MCF 10A (cell line): Measurements from ENCODE around the gene RPE. TPM values are rescaled to one million over a fixed set of nuclear protein-coding genes. Genes with fewer than 3 reads are reported as not detected.

ENCODE experiments used
- BruUV-seq: library from RNA; stranded (reverse); fragments of 400-500 nt; replicated peaks from 2 replicates; lab custom pipeline; 2021; lab: Mats Ljungman, UMichigan
- CTCF ChIA-PET: fragments of 300-600 bp; sonication (Branson Sonifier 250); formaldehyde crosslinking; extraction: SDS; loops from one replicate; lab custom pipeline; 2021; ENCODE audit warnings: antibody characterized with exemption, inconsistent platforms; lab: Yijun Ruan, JAX
- POLR2A ChIA-PET: fragments of 300-600, 350-650 bp; sonication (Branson Sonifier 250); formaldehyde crosslinking; extraction: SDS; loops from one replicate; lab custom pipeline; 2020; ENCODE audit warnings: antibody characterized with exemption, inconsistent platforms; lab: Yijun Ruan, JAX
- DNase-seq: peaks from one replicate; pipeline ENCODE4 v3.0.0-alpha.2; 2018; ENCODE audit not compliant: unreplicated experiment
- H3K27ac Mint-ChIP-seq: one replicate; pipeline ENCODE4 v1.8.0; 2022; ENCODE audit warnings: mild to moderate bottlenecking, low read depth, mixed read lengths; ENCODE audit not compliant: unreplicated experiment
- H3K27me3 Mint-ChIP-seq: one replicate; pipeline ENCODE4 v1.8.0; 2022; ENCODE audit warnings: mixed read lengths; ENCODE audit not compliant: insufficient read depth, unreplicated experiment
- H3K36me3 Mint-ChIP-seq: one replicate; pipeline ENCODE4 v1.8.0; 2022; ENCODE audit warnings: mild to moderate bottlenecking, moderate library complexity, mixed read lengths; ENCODE audit not compliant: insufficient read depth, unreplicated experiment
- H3K4me1 Mint-ChIP-seq: one replicate; pipeline ENCODE4 v1.8.0; 2022; ENCODE audit warnings: mixed read lengths; ENCODE audit not compliant: insufficient read depth, unreplicated experiment
- H3K4me3 Mint-ChIP-seq: one replicate; pipeline ENCODE4 v1.8.0; 2022; ENCODE audit warnings: mild to moderate bottlenecking, moderate library complexity, mixed read lengths; ENCODE audit not compliant: unreplicated experiment
- H3K9me3 Mint-ChIP-seq: one replicate; pipeline ENCODE4 v1.8.0; 2022; ENCODE audit warnings: mixed read lengths; ENCODE audit not compliant: unreplicated experiment
- intact Hi-C: fragments of 100-400 bp; cut with micrococcal nuclease; formaldehyde crosslinking; loops from 2 replicates; pipeline ENCODE4 v1.14.1; 2022
- total RNA-seq: library from RNA; stranded (reverse); gene quantifications from 2 replicates; pipeline ENCODE4 v1.2.3, GENCODE V29; 2022
- TF ChIP-seq, protein P1 (sequence below): fragments of 200-600 bp; IDR thresholded peaks from one replicate; pipeline ENCODE4 v1.8.0; 2022; ENCODE audit warnings: antibody characterized with exemption, mild to moderate bottlenecking; ENCODE audit not compliant: unreplicated experiment

Gene RPE
- total RNA-seq, 1 experiment from 2014 or later = 90.6 TPM

- intact Hi-C loops = no loop called here
- Mint-ChIP-seq H3K36me3 (peaks cover 9% of the 10 kb centered on the region), H3K9me3 (no peaks in the 10 kb centered on the region), H3K4me1 (no peaks in the 10 kb centered on the region), H3K4me3 (no peak overlapping the region), H3K27ac (no peak overlapping the region), H3K27me3 (no peaks in the 10 kb centered on the region)
- CTCF ChIA-PET = interaction anchor here (0.6 to 0.8 kb wide), 2 partner anchors 23 to 619 kb away, joined by 3 to 4 read pairs; no protein-coding TSS in a partner anchor
- no TSS peak for BruUV-seq
- DNase-seq = no peak
- TF ChIP-seq, protein P1, sequence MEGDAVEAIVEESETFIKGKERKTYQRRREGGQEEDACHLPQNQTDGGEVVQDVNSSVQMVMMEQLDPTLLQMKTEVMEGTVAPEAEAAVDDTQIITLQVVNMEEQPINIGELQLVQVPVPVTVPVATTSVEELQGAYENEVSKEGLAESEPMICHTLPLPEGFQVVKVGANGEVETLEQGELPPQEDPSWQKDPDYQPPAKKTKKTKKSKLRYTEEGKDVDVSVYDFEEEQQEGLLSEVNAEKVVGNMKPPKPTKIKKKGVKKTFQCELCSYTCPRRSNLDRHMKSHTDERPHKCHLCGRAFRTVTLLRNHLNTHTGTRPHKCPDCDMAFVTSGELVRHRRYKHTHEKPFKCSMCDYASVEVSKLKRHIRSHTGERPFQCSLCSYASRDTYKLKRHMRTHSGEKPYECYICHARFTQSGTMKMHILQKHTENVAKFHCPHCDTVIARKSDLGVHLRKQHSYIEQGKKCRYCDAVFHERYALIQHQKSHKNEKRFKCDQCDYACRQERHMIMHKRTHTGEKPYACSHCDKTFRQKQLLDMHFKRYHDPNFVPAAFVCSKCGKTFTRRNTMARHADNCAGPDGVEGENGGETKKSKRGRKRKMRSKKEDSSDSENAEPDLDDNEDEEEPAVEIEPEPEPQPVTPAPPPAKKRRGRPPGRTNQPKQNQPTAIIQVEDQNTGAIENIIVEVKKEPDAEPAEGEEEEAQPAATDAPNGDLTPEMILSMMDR = no peak
- POLR2A ChIA-PET = interaction anchor here (0.6 to 1.0 kb wide), 3 partner anchors 9 to 11 kb away, joined by 3 to 4 read pairs (median 3); no protein-coding TSS in a partner anchor
Observed at GRCh38 chr2:210049831-210050230, 47.4 kb downstream of the RPE start.

- no peak overlapping the region for H3K4me3 Mint-ChIP-seq
- no peaks in the 10 kb centered on the region for H3K27me3 Mint-ChIP-seq
- ChIA-PET POLR2A (interaction anchor here (0.7 to 1.1 kb wide), 3 partner anchors 10 to 68 kb away, joined by 3 to 5 read pairs (median 3); no protein-coding TSS in a partner anchor), CTCF (interaction anchor here (0.6 to 0.9 kb wide), 2 partner anchors 9 to 26 kb away, joined by 3 to 5 read pairs; no protein-coding TSS in a partner anchor)
- no peak for DNase-seq
- TF ChIP-seq, protein P1 = no peak
- no peaks in the 10 kb centered on the region for H3K9me3 Mint-ChIP-seq
- no peaks in the 10 kb centered on the region for H3K4me1 Mint-ChIP-seq
- no TSS peak for BruUV-seq
- H3K36me3 Mint-ChIP-seq = peaks cover 6% of the 10 kb centered on the region
- intact Hi-C loops = no loop called here
- H3K27ac Mint-ChIP-seq = no peak overlapping the region
Observed at GRCh38 chr2:210050885-210051284, 48.4 kb downstream of the RPE start.

DNA sequence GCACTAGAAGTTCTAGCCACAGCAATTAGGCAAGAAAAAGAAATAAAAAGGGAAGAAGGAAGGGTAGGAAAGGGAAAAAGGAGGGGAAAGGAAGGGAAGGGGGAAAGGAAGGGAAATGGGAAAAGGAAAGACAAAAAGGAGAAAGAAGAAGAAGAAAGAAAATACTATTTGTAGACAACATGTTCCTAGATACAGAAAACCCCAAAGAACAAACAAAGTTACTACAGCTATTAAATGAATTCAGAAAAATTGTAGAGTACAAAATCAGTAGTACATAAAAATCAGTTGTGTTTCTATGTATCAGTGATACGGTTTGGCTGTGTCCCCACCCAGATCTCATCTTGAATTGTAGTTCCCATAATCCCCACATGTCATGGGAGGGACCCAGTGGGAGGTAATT is 52.3 kb downstream of the RPE start:
- no peak for DNase-seq
- BruUV-seq = no TSS peak
- Mint-ChIP-seq H3K27me3 (no peaks in the 10 kb centered on the region), H3K4me3 (no peak overlapping the region), H3K4me1 (no peaks in the 10 kb centered on the region), H3K36me3 (no peaks in the 10 kb centered on the region), H3K27ac (no peak overlapping the region), H3K9me3 (no peaks in the 10 kb centered on the region)
- ChIA-PET CTCF (interaction anchor here (0.6 to 1.0 kb wide), 3 partner anchors 12 to 1946 kb away, joined by 3 read pairs; no protein-coding TSS in a partner anchor), POLR2A (interaction anchor here (1.2 kb wide), 1 partner anchor 117 kb away, joined by 3 read pairs; no protein-coding TSS in a partner anchor)
- intact Hi-C loops = no loop called here
- TF ChIP-seq, protein P1 = no peak

GRCh38 chr2:210055825-210056224 is 53.4 kb downstream of the RPE start:
- no peak overlapping the region for H3K27ac Mint-ChIP-seq
- TF ChIP-seq, protein P1 = no peak
- DNase-seq = no peak
- BruUV-seq = no TSS peak
- no peaks in the 10 kb centered on the region for H3K36me3 Mint-ChIP-seq
- POLR2A ChIA-PET = interaction anchor here (1.2 kb wide), 1 partner anchor 29 kb away, joined by 3 read pairs; no protein-coding TSS in a partner anchor
- intact Hi-C loops = no loop called here
- no peaks in the 10 kb centered on the region for H3K27me3 Mint-ChIP-seq
- CTCF ChIA-PET = no interaction called here
- H3K4me1 Mint-ChIP-seq = no peaks in the 10 kb centered on the region
- no peak overlapping the region for H3K4me3 Mint-ChIP-seq
- no peaks in the 10 kb centered on the region for H3K9me3 Mint-ChIP-seq
